ENCODE data around the gene GHDC. TPM values are rescaled to one million over a fixed set of nuclear protein-coding genes. Genes with fewer than 3 reads are reported as not detected.

Gene GHDC
- total and polyA plus RNA-seq, 2 of the 8 experiments (the other 6 are each of a cell fraction or from before 2014, with no cell fraction given) = 7.4 to 8.1 TPM

- Histone ChIP-seq H2BK12ac (ENCODE audit: low read depth, low read length) (no peak overlapping the region), H3K4ac (replicated peaks; ENCODE audit: insufficient read length, low read depth, low read length) (no peak overlapping the region), H3K18ac (ENCODE audit: extremely low read depth, low read length) (no peak overlapping the region), H2AFZ (ENCODE audit: low read length) (no peak overlapping the region), H3K23me2 (ENCODE audit: low read depth, low read length) (peaks cover 9% of the 10 kb centered on the region; the same call in 1 of the 2 replicates), H3K4me1 (replicated peaks in 1 of 4; ENCODE audit: control insufficient read depth in 3 of 4, insufficient read depth in 4 of 4, low read length in 3 of 4) (peaks cover 0 to 14% (median 11%) of the 10 kb centered on the region in 4 experiments; a peak in 5 of 7 replicates), H4K91ac (replicated peaks; ENCODE audit: insufficient read length, low read length) (no peak overlapping the region), H3K27ac (ENCODE audit: low read depth, low read length) (no peak overlapping the region), H3K36me3 (ENCODE audit: control insufficient read depth in 2 of 4, insufficient read depth in 4 of 4, low read length in 3 of 4) (no peaks in the 10 kb centered on the region), H2AK5ac (ENCODE audit: low read depth, low read length) (no peak overlapping the region), H2BK120ac (replicated peaks; ENCODE audit: low read depth, low read length) (no peak overlapping the region), H3K9ac (replicated peaks in 1 of 4; ENCODE audit: extremely low read depth in 1 of 4, low read depth in 3 of 4, low read length in 3 of 4) (no peak overlapping the region), H3K4me2 (ENCODE audit: insufficient read depth in 1 of 2, low read depth in 2 of 2, low read length in 2 of 2) (no peak overlapping the region), H3K9me3 (ENCODE audit: insufficient read depth in 2 of 2, low read depth in 1 of 2, low read length in 1 of 2) (no peaks in the 10 kb centered on the region), H4K20me1 (replicated peaks in 1 of 2; ENCODE audit: control insufficient read depth in 1 of 2, insufficient read depth in 2 of 2, low read length in 2 of 2) (no peaks in the 10 kb centered on the region), H4K8ac (ENCODE audit: extremely low read depth, insufficient read depth, low read length) (no peak overlapping the region), H4K5ac (ENCODE audit: insufficient read length, low read depth, low read length) (no peak overlapping the region), H3K4me3 (ENCODE audit: extremely low read depth in 1 of 4, insufficient read depth in 2 of 4, low read depth in 3 of 4, low read length in 4 of 4) (no peak overlapping the region), H3K23ac (ENCODE audit: insufficient read length) (no peak overlapping the region), H2BK5ac (ENCODE audit: low read depth, low read length) (no peak overlapping the region), H3K27me3 (replicated peaks in 1 of 4; ENCODE audit: control insufficient read depth in 3 of 4, extremely low read depth in 1 of 4, insufficient read depth in 3 of 4, low read length in 3 of 4) (peaks cover 7 to 50% (median 39%) of the 10 kb centered on the region in 4 experiments), H2BK15ac (ENCODE audit: low read length) (no peak overlapping the region), H3K79me2 (ENCODE audit: control insufficient read depth in 1 of 2, insufficient read depth in 2 of 2, low read length in 2 of 2) (no peaks in the 10 kb centered on the region), H3K56ac (replicated peaks; ENCODE audit: insufficient read length, low read depth, low read length) (no peak overlapping the region), H3K79me1 (ENCODE audit: low read depth, low read length) (no peaks in the 10 kb centered on the region), H2BK20ac (ENCODE audit: low read length) (no peak overlapping the region), H3K14ac (ENCODE audit: insufficient read length) (no peak overlapping the region)
- FAIRE-seq (no peak), DNase-seq (ENCODE audit: low read depth in 1 of 2, low spot score in 2 of 2) (no peak)
- TF ChIP-seq MAFK (IDR thresholded peaks at IDR 0.05; ENCODE audit: low read depth, low read length) (no peak), CBX8 (IDR thresholded peaks at IDR 0.05; ENCODE audit: borderline replicate concordance, low read depth, low read length) (no peak), ATF3 (IDR thresholded peaks at IDR 0.05; ENCODE audit: insufficient read depth, low read depth, low read length) (no peak), NANOG (IDR thresholded peaks at IDR 0.05; ENCODE audit: insufficient read depth, low read depth, low read length, poor library complexity, severe bottlenecking) (no peak), NRF1 (IDR thresholded peaks at IDR 0.05; ENCODE audit: low read depth, low read length) (no peak), JUND (IDR thresholded peaks at IDR 0.05; ENCODE audit: low read length) (no peak), SP1 (IDR thresholded peaks at IDR 0.05; ENCODE audit: low read depth, low read length) (no peak), CREB1 (IDR thresholded peaks at IDR 0.05) (no peak), SAP30 (IDR thresholded peaks at IDR 0.05; ENCODE audit: insufficient read depth, insufficient replicate concordance, low read length) (no peak), EP300 (IDR thresholded peaks at IDR 0.05; ENCODE audit: borderline replicate concordance in 1 of 2, low read depth in 2 of 2, low read length in 2 of 2) (no peak), GTF2F1 (IDR thresholded peaks at IDR 0.05; ENCODE audit: borderline replicate concordance, low read depth, low read length) (no peak), EGR1 (IDR thresholded peaks at IDR 0.05; ENCODE audit: borderline replicate concordance, low read depth, low read length) (no peak)
- ChIA-PET POLR2A (ENCODE audit: partially characterized antibody) (interaction anchor here (0.9 to 1.3 kb wide), 3 partner anchors 65 to 342 kb away, joined by 3 to 5 read pairs (median 3); partner anchors contain the start of gene KAT2A), CTCF (ENCODE audit: partially characterized antibody) (interaction anchor here (0.6 to 5.1 kb wide), 10 partner anchors 9 to 339 kb away, joined by 3 to 28 read pairs (median 3); partner anchors contain the start of gene GHDC)
- WGBS, 2 experiments (ENCODE audit: extremely low coverage in 1 of 2, insufficient coverage in 1 of 2, insufficient read length in 1 of 2, insufficient replicate concordance in 2 of 2, low coverage in 1 of 2, low lambda C conversion rate in 2 of 2, missing lambda C conversion rate in 1 of 2) = 84% methylated on average over 3 of the region's 7 CpGs; no CpG with 5 or more reads in 1 of the 2 experiments
Measured at GRCh38 chr17:42185621-42185930, 8.7 kb downstream of the GHDC start.
